MM.1S (cell line): ENCODE measurements around the gene TMEM119.

Experiments
- CTCF ChIP-seq: fragments of 300-600 bp; sonication (generic); IDR thresholded peaks from 2 replicates; pipeline ENCODE4 v1.5.1; 2016; ENCODE audit warnings: antibody characterized with exemption, low read length, mixed read lengths
- EZH2 ChIP-seq: fragments of 300-600 bp; sonication (generic); optimal IDR thresholded peaks from 2 replicates; pipeline ENCODE3; 2017; ENCODE audit warnings: low read depth, mild to moderate bottlenecking, antibody characterized with exemption, low read length, mixed read lengths

GRCh38 chr12:108572166-108572790 is 25.6 kb downstream of the TMEM119 start:
- no peak for TF ChIP-seq CTCF
- TF ChIP-seq EZH2, result no peak
